K562 (cell line): Measurements from ENCODE around the gene YJEFN3. TPM values are rescaled to one million over a fixed set of nuclear protein-coding genes. Genes with fewer than 3 reads are reported as not detected.

ENCODE experiments used
- ELF4 ChIP-seq: fragments of 450-650 bp; formaldehyde crosslinking; IDR thresholded peaks from 2 replicates; pipeline ENCODE4 v1.4.0; 2022; ENCODE audit warnings: missing genetic modification characterization
- GABPA ChIP-seq: fragments of 200-800 bp; sonication (Bioruptor generic); conservative IDR thresholded peaks from 2 replicates; pipeline ENCODE4 v1.6.1; 2016; ENCODE audit warnings: low read depth, missing genetic modification characterization, missing compliant biosample characterization
- JUN ChIP-seq, 2 experiments: sonication (generic) in 1 of 2; formaldehyde crosslinking in 1 of 2; IDR thresholded peaks; 2 replicates each; pipeline versions ENCODE4 v1.6.1 to v1.8.0; 2012 to 2022; ENCODE audit warnings: borderline replicate concordance in 2 of 2, mild to moderate bottlenecking in 2 of 2, improper control_type of control experiment in 1 of 2, low read depth in 1 of 2, low read length in 1 of 2, missing genetic modification reagents in 1 of 2
- MCM3 ChIP-seq: fragments of 450-650 bp; IDR thresholded peaks from 2 replicates; pipeline ENCODE4 v1.6.1; 2016
- MEIS2 ChIP-seq: fragments of 450-650 bp; IDR thresholded peaks from 2 replicates; pipeline ENCODE4 v1.6.1; 2014; ENCODE audit warnings: mild to moderate bottlenecking; ENCODE audit not compliant: partially characterized antibody
- MGA ChIP-seq: fragments of 450-650 bp; IDR thresholded peaks from 2 replicates; pipeline ENCODE4 v1.6.1; 2016; ENCODE audit warnings: mild to moderate bottlenecking, moderate library complexity
- NR2C2 ChIP-seq, 2 experiments: fragments of 200-800 bp in 1 of 2; sonication (Bioruptor generic) in 1 of 2; sonication (generic) in 1 of 2; formaldehyde crosslinking in 1 of 2; IDR thresholded peaks; 2 replicates each; pipeline versions ENCODE4 v1.6.1 to v1.8.0; 2016 to 2022; ENCODE audit warnings: mild to moderate bottlenecking in 1 of 2, missing compliant biosample characterization in 1 of 2, missing genetic modification characterization in 1 of 2, missing genetic modification reagents in 1 of 2
- TARDBP ChIP-seq: fragments of 450-650 bp; IDR thresholded peaks from 2 replicates; pipeline ENCODE4 v1.6.1; 2016
- ZNF274 ChIP-seq: IDR thresholded peaks from 2 replicates; pipeline ENCODE4 v1.6.1; 2011; ENCODE audit warnings: low read depth, mild to moderate bottlenecking, low read length, moderate library complexity, borderline replicate concordance
- ZNF766 ChIP-seq: fragments of 200-800 bp; sonication (Bioruptor generic); conservative IDR thresholded peaks from 2 replicates; pipeline ENCODE4 v1.6.1; 2016; ENCODE audit warnings: missing genetic modification characterization, missing compliant biosample characterization
- ZSCAN32 ChIP-seq: fragments of 450-650 bp; formaldehyde crosslinking; IDR thresholded peaks from 2 replicates; pipeline ENCODE4 v1.4.0; 2020; ENCODE audit warnings: mild to moderate bottlenecking, moderate library complexity
- polyA plus RNA-seq, 8 experiments: library from polyadenylated mRNA; depleted of rRNA in 4 of 8; stranded (reverse) in 5 of 8; unstranded in 3 of 8; fragments of >200 nt; fragmentation: Nextera tagmentation in 2 of 8; fragmentation: Illumina TruSeq in 1 of 8; extraction: Ambion mirVana in 2 of 8; extraction: Trizol in 1 of 8; gene quantifications; 2 replicates each; pipeline versions ENCODE4 v1.2.1 to v1.2.3, GENCODE V29; 2011 to 2014; ENCODE audit warnings: inconsistent platforms in 1 of 8, missing spikeins in 1 of 8
- total RNA-seq, 7 experiments: library from RNA; depleted of rRNA in 6 of 7; stranded (reverse); fragments of >200 nt in 6 of 7; fragmentation: Illumina TruSeq in 2 of 7; extraction: Trizol in 2 of 7; gene quantifications; 2 replicates each; pipeline versions ENCODE4 v1.2.1 to v1.2.3, GENCODE V29; 2011 to 2021; ENCODE audit warnings: low replicate concordance in 1 of 7

Gene YJEFN3
- total and polyA plus RNA-seq, 9 of the 15 experiments (the other 6 are each of a cell fraction or from before 2014, with no cell fraction given) = 0.04 to 5.8 (median 1.3) TPM; not detected in 1

DNA sequence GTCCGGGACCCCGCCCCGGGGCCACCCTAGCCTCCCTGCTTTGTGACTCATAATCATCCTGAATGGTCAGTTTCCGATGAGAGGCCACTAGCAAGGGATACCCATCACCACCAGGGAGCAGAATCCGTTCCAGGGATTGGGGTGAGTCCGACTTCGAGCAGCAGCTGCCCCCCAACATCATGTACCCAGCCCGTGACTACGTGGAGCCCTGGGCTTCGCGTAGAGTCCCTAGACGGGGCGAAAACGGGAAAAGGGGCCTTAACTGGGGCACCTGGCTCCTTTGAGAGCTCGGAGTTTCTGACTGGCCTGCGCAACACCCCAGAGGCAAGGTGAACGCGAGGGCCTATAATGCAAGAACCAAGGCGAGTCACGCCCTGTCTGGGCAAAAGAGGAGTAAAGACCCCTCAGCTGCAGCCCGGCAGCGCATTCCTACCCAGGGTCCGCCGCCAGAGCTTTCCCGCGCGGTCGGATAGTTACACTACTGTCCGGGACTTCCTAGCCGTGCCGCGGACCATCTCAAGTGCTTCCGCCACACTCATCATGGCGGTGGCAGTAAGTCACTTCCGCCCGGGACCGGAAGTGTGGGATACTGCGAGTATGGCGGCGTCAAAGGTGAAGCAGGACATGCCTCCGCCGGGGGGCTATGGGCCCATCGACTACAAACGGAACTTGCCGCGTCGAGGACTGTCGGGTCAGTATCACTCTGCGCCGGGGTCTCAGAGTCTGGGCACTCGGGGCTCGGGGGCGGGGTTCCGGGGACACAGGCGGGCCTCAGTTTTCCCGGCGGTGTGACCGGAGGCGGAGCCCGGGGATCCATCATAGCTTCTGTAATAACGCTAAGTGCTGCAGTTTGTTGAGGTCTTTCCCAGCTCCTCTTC, 12.8 kb upstream of the YJEFN3 start, which contains the start of gene NDUFA13 (continued):
- TF ChIP-seq MGA (peak; percentile 75), ZNF766 (no peak; the same call in 1 of the 2 replicates), MCM3 (no peak), ELF4 (CRISPR knock-in tag) (peak; percentile 91), JUN (IDR thresholded peaks at IDR 0.05; ENCODE audit: borderline replicate concordance, low read depth, low read length) (peak; percentile 14; the same call in 1 of the 2 replicates), JUN (CRISPR knock-in tag; IDR thresholded peaks at IDR 0.05; ENCODE audit: borderline replicate concordance) (no peak), GABPA (tag) (peak; percentile 99), ZNF274 (no peak), NR2C2 (CRISPR knock-in tag; IDR thresholded peaks at IDR 0.05) (peak; percentile 95), NR2C2 (tag; IDR thresholded peaks at IDR 0.05) (peak; percentile 98), MEIS2 (no peak), ZSCAN32 (no peak), TARDBP (no peak)
